ENCODE measurements around the gene SNRNP48.

DNA sequence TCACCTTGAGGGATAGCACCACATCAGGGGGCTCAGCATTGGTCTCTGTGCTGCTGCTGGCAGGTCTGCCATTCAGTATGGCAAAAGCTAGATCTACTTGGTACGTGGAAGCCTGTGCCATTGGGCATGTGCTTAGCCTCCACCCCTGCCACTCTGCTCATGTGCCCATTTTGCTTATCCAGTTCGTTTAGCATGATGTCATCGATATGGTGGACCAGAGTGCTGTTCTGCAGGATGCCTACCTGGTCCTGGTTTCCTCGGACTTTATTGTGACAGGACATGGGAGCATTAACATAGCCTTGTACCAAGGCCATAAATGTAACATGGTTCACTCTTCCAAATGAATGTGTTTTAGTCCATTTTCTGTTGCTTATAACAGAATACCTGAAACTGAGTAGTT, 68.5 kb downstream of the SNRNP48 start:
- TF ChIP-seq POLR2A (IDR thresholded peaks at IDR 0.05; ENCODE audit: borderline replicate concordance, extremely low read depth, insufficient read depth, insufficient read length) (no peak), POLR2AphosphoS5 (IDR thresholded peaks at IDR 0.05; ENCODE audit: low read depth, low read length) (no peak), JUND (IDR thresholded peaks at IDR 0.05) (no peak), RAD21 (IDR thresholded peaks at IDR 0.05; ENCODE audit: low read depth) (no peak), YY1 (IDR thresholded peaks at IDR 0.05; ENCODE audit: extremely low read depth, insufficient replicate concordance, low read depth, low read length) (no peak), EZH2 (IDR thresholded peaks at IDR 0.05) (no peak), ELF1 (IDR thresholded peaks at IDR 0.05; ENCODE audit: borderline replicate concordance, low read depth) (no peak), EZH2phosphoT487 (IDR thresholded peaks at IDR 0.05; ENCODE audit: borderline replicate concordance) (no peak), CEBPB (IDR thresholded peaks at IDR 0.05; ENCODE audit: low read depth) (no peak), SP1 (IDR thresholded peaks at IDR 0.05; ENCODE audit: low read depth) (no peak), ZNF274 (IDR thresholded peaks at IDR 0.05; ENCODE audit: low read depth, low read length) (no peak)
- TF ChIP-seq, protein P1, sequence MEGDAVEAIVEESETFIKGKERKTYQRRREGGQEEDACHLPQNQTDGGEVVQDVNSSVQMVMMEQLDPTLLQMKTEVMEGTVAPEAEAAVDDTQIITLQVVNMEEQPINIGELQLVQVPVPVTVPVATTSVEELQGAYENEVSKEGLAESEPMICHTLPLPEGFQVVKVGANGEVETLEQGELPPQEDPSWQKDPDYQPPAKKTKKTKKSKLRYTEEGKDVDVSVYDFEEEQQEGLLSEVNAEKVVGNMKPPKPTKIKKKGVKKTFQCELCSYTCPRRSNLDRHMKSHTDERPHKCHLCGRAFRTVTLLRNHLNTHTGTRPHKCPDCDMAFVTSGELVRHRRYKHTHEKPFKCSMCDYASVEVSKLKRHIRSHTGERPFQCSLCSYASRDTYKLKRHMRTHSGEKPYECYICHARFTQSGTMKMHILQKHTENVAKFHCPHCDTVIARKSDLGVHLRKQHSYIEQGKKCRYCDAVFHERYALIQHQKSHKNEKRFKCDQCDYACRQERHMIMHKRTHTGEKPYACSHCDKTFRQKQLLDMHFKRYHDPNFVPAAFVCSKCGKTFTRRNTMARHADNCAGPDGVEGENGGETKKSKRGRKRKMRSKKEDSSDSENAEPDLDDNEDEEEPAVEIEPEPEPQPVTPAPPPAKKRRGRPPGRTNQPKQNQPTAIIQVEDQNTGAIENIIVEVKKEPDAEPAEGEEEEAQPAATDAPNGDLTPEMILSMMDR (IDR thresholded peaks at IDR 0.05 in 2 of 3, conservative IDR thresholded peaks at IDR 0.05 in 1 of 3; ENCODE audit: borderline replicate concordance in 1 of 3, insufficient read depth in 1 of 3, low read depth in 2 of 3, low read length in 2 of 3) = no peak
- TF ChIP-seq, protein P2, sequence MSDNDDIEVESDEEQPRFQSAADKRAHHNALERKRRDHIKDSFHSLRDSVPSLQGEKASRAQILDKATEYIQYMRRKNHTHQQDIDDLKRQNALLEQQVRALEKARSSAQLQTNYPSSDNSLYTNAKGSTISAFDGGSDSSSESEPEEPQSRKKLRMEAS (IDR thresholded peaks at IDR 0.05) = no peak
- TF ChIP-seq, protein P3, sequence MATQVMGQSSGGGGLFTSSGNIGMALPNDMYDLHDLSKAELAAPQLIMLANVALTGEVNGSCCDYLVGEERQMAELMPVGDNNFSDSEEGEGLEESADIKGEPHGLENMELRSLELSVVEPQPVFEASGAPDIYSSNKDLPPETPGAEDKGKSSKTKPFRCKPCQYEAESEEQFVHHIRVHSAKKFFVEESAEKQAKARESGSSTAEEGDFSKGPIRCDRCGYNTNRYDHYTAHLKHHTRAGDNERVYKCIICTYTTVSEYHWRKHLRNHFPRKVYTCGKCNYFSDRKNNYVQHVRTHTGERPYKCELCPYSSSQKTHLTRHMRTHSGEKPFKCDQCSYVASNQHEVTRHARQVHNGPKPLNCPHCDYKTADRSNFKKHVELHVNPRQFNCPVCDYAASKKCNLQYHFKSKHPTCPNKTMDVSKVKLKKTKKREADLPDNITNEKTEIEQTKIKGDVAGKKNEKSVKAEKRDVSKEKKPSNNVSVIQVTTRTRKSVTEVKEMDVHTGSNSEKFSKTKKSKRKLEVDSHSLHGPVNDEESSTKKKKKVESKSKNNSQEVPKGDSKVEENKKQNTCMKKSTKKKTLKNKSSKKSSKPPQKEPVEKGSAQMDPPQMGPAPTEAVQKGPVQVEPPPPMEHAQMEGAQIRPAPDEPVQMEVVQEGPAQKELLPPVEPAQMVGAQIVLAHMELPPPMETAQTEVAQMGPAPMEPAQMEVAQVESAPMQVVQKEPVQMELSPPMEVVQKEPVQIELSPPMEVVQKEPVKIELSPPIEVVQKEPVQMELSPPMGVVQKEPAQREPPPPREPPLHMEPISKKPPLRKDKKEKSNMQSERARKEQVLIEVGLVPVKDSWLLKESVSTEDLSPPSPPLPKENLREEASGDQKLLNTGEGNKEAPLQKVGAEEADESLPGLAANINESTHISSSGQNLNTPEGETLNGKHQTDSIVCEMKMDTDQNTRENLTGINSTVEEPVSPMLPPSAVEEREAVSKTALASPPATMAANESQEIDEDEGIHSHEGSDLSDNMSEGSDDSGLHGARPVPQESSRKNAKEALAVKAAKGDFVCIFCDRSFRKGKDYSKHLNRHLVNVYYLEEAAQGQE (IDR thresholded peaks at IDR 0.05; ENCODE audit: low read depth) = no peak

Data from HCT116 (cell line).